ENCODE results near the gene APBB1.

APBB1 gene

DNA sequence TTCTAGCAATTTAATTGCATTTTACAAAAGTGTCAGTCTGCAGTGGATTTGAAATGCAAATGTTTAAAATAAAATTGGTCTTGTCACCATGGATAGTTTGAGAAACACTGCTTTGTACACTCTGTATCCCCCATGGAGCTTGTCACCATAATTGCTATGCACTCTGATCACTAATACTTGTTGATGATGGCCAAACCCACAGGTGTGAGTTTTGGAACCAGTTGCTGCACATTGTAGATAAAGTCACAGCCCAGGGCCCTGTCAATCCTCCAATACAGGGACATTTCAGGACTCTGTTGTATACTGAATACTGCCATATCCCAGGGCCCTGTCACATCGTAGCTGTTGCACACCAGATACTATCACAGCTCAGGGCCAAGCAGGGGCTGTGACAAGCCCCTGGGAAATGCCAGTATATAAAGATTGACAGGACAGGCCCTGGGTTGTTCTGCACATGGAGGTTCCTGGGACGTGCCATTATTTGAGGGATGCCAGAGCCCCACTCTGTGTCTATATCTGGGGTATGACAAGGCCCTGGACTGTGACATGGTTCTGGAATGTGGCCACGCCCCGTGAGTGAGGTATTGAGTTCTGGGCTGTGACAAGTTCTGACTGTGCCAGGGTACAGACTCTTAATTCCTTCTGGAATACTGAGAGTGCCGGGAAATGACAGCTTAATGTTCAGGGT lies 56.6 kb downstream of the APBB1 start:
- TF ChIP-seq GATA1 (IDR thresholded peaks at IDR 0.05; ENCODE audit: low read depth, low read length) (no peak), POLR2A (IDR thresholded peaks at IDR 0.05; ENCODE audit: low read length) (no peak)

DNA sequence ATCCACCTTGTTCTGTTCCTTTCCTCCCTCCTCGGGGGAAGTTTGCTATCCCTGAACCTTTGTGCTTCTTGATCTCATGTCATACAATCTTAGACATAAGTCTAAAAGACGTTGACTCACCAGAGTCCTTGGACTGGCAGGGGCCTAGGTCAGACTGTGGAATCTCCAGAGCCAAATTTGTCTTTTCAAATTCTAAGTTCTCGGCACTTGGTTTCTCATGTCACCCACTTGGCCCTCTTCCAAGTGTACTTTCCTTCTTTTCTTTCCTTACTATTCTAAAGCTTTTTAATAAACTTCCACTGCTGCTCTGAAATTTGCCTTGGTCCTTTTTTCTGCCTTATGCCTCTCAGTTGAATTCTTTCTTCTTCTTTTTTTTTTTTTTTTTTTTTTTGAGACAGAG lies 58.7 kb downstream of the APBB1 start:
- DNase-seq, result no peak
- TF ChIP-seq GATA1 (IDR thresholded peaks at IDR 0.05; ENCODE audit: low read depth, low read length) (no peak), POLR2A (IDR thresholded peaks at IDR 0.05; ENCODE audit: low read length) (no peak)

More for the DNA sequence above, 56.6 kb downstream of the APBB1 start:
- DNase-seq, result no peak

DNA sequence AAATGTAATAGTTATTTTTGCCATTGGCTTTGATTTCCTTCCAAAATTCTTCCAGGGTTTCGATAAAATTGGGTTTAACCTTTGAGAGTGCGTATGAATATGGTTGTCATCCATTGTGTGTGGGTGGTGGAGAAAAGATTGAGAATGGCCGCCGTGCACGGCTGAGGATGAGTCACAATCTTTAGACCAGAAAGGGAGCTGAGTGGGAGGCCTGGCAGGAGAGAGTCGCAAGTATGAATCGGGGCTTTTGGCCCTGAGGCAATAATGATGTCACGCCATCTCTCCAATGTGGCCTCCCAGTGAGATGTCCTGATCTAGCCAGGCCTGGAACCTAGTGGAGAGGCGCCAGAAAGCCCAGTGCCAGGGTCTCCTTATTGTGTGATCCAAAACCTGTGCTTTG lies 61.7 kb downstream of the APBB1 start:
- TF ChIP-seq POLR2A (IDR thresholded peaks at IDR 0.05; ENCODE audit: low read length) (no peak), GATA1 (IDR thresholded peaks at IDR 0.05; ENCODE audit: low read depth, low read length) (no peak)
- peak in 1 of 2 experiments; percentile 56 for DNase-seq

DNA sequence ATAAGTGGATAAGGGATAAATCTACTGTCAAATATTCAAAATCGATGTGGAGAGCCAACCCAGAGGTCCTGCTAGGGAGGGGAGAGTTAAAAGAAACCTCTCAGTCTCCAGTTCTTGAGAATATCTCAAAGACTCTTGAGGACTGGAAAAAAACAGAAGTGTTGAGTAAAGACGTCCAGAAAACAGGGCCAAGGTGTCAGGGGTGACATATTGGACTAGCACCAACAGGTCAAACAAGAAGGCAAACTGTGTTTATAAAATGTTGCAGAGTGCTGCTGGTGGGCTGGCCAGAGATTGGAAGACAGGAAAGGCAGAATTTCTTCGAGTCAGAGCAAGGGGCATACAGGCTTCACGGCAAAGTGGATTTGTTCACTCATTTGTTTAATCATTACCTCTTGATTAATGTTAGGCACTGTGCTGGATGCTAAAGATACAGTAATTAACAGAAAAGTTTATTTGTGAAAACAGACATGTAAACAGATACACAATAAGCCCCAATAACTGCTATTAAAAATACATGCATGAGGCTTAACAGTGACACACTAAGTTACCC lies 62.3 kb downstream of the APBB1 start:
- TF ChIP-seq GATA1 (IDR thresholded peaks at IDR 0.05; ENCODE audit: low read depth, low read length) (no peak), POLR2A (IDR thresholded peaks at IDR 0.05; ENCODE audit: low read length) (no peak)
- DNase-seq, result no peak

GRCh38 chr11:6354651-6355485 lies 64.0 kb downstream of the APBB1 start:
- no peak for DNase-seq
- no peak for TF ChIP-seq GATA1 (IDR thresholded peaks at IDR 0.05; ENCODE audit: low read depth, low read length)

DNA sequence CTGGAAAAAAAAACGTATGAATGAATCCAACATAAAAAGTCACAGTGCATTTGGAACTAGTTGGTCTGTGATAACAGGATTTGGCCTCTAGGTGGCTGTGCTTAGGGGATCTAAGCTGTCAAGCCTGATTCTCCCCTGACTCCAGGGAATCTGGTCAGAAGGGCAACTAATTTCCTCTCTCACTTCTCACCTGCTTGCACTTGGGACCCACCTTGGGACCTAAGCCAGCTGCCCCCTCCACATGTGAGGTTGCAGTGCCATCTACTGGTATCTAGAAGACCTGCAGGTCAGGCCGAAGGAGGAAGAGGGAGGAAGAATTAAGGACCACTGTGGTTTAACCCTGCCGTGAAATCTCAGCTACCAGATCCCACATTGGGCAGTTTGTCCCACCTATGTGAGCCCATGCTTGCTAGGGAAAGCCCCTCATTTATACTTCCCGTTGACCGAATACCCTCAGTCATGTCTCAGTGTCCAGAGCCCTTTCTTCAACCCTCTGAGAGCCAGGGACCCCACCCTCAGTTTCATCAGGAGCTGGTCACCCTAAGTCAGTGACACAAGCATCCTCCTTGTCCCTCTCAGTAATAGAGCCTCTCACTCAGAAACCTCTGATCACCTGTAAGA lies 65.4 kb downstream of the APBB1 start:
- no peak for TF ChIP-seq GATA1 (IDR thresholded peaks at IDR 0.05; ENCODE audit: low read depth, low read length)
- DNase-seq, result peak; percentile 45 to 72

DNA sequence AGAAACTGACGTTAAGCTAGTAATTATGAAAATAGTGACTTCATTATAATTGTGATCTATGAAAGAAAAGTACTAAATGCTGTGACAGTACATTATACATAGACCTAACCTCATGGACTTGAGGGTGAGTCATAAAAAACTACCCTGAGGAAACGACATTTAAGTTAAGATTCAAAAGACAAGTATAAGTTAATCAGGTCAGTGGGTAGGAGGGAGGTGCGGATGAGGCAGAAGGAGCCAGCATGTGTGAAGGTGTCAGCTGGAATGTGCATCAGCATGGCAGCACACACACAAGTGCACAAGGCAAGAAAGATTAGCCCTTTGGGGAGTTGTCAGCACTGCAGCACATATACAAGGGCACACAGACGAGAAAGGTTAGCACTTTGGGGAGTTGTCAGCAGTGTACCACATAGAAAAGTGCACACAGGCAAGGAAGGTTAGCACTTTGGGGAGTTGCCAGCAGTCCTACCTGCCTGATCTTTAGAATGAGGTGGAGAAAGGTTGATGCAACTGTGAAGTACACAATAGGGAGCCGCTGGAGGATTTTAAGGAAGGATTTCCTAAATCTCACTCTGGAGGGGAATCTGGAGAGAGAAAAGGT lies 67.0 kb downstream of the APBB1 start:
- TF ChIP-seq POLR2A (IDR thresholded peaks at IDR 0.05; ENCODE audit: low read length) (no peak), GATA1 (IDR thresholded peaks at IDR 0.05; ENCODE audit: low read depth, low read length) (no peak)
- no peak for DNase-seq

DNA sequence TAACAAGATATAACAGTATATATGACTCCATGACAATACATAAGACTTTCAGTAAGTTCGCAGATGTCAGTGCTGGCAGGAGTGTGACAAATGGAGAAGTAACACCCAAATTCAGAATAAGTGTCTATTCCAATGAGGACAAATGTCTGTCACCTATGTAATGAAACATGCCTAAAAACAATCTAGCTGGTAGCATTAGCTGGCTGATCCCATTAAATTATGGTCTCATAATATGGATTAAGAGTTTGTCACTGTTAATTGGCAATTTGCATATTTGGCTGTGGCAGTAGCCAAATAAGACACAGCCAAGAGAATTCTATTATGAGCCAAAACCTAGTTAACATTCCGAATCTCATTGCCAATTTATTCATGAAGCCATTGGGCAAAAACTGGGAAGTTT lies 68.4 kb downstream of the APBB1 start:
- DNase-seq, result no peak
- no peak for TF ChIP-seq GATA1 (IDR thresholded peaks at IDR 0.05; ENCODE audit: low read depth, low read length)
- TF ChIP-seq POLR2A (IDR thresholded peaks at IDR 0.05; ENCODE audit: low read length), result no peak

DNA sequence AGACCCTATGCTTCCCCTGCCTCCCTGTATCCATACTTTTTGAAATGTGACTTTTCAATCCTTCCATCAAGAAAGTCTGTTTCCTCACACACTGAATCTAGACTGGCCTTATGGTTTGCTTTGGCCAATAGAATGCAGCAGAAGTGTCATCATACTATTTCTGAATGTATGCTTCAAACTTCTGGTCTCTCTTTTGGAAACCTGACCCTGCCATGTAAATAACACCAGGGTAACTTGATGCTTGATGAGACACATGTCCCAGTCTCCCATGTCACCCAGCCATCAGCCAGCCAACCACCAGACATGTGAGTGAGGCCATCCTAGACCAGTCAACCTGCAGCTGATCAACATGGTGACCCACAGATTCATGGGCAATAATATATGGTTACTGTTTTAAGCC lies 68.9 kb downstream of the APBB1 start:
- DNase-seq, result no peak
- TF ChIP-seq POLR2A (IDR thresholded peaks at IDR 0.05; ENCODE audit: low read length) (no peak), GATA1 (IDR thresholded peaks at IDR 0.05; ENCODE audit: low read depth, low read length) (no peak)

GRCh38 chr11:6345366-6345765 lies 73.5 kb downstream of the APBB1 start:
- TF ChIP-seq POLR2A (IDR thresholded peaks at IDR 0.05; ENCODE audit: low read length) (no peak), GATA1 (IDR thresholded peaks at IDR 0.05; ENCODE audit: low read depth, low read length) (no peak)
- DNase-seq, result peak in 1 of 2 experiments; percentile 11
